HG03139 (cell line): Measurements from ENCODE around the gene RGS6.

Experiments
- ATAC-seq: cut with Tn5 transposase; IDR thresholded peaks from one replicate; pipeline ENCODE4 v1.9.1; 2021; ENCODE audit not compliant: unreplicated experiment

RGS6 gene

DNA sequence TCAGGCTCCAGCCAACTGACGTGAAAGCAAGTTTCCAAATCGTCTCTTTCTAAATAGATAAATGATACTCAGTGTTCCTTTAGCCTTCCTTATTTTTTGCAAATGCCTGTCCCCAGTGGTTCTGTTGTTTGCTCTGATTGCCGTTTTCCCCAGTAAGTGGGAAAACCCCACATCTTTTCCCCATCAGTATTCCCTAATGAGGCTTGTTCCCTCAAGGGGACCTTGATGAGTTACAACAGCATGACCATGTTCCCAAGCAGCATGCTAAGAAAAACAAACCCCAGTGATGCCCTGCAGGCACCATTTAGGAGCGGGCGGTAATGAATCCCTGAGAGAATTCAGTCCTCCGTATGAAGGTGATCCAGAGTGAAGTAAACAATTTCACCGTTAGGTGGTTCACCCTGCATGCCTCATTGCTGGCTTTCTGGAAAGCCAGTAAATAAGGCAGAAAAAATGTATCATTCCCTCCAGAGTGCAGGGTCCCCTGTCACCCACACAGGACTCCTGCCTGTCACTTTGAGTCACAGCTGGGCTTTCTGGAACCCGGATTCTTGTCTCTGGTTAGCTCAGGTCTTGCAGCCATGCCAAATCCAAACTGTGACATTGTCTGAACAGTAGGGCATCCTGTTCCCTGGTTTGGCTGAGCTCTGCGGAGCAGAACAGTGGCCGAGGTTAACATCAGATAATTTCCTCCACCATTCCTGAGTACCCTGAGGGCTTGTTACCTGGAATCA, 222.6 kb downstream of the RGS6 start:
- ATAC-seq, result no peak

DNA sequence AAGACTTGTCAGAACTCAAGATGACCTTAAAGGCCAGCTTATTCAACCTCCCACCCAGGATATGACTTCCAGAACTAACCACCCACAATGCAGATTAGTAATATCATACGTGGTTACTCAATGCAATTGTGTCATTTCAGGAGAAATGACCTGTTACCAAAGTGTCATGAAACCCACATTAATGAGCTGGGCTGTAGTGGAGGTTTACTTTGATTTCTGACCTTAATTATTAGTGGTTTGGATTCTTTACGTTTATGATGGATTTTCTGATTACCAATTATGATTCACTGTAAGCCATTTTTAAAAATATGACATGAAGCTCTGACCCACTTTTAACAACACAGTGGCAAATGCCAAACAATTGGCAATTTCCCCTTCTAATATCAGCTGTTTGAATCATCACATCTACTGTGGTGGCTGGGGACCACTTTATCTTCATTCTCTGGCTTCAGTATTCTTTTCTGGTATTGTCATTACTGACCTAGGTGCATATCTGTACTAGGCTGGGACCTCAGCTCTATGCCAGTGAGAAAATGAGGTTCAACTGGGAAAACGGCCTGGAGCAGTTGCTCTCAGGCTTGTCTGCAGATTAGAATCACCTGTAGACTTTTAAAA, 223.3 kb downstream of the RGS6 start:
- no peak for ATAC-seq

DNA sequence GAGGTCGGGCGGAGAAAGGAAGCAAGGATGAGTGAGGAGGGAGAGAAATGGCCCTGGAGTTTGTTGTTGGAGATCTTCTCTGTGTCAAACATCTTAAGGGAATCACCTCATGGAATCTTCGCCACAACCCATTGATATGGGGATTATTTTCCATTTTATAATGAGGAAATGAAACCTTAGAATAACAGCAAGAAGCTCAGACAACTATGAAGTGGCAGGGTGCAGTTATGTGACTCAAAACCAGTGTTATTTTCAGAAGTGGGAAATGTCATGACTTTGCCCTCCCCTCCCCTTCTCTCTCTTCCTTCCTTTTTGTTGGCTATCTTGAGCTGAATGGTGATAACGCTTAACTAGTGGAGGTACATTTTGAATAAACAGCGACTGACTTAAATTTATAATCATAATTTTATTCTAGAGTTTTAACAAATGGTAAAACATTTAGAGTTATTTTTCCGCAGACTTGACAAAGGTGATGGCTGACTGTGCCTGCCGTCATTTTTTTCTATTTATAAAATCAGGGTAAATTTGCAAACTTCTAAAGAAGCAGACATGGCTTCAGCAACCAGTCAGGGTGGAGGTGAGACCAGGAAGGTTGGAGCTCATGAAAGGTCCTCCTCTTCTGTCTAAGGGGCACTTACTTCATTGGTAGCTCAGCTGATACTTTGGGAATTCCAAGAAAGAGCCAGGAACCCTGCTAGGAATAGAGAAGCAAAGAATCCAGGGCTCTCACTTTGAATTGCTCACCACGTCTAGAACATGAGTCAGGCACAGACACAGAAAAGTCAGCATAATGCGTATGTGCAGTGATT, 232.4 kb downstream of the RGS6 start:
- ATAC-seq, result no peak

- ATAC-seq, result no peak
These were observed 233.0 kb downstream of the RGS6 start for GRCh38 chr14:72165229-72165698.

GRCh38 chr14:72169521-72169920, 237.3 kb downstream of the RGS6 start:
- no peak for ATAC-seq

DNA sequence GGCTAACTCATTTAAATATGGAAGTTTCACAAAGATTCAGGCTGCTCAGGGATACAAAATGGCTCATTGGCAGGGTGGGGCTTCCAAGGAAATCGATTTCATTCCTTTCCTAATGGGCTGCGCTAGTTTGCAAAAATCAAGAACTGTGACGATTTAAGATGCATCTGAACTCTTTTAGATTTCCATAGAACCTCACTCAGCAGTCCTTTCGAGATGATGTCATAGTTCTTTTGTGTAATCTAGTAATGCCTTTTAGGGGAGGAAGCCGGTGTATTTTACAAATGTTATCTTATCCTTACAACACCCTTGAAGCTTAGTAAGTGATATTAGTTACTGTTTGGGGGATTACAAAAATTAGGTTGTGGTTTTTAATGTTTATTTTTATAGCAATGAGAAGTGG, 239.8 kb downstream of the RGS6 start:
- no peak for ATAC-seq

DNA sequence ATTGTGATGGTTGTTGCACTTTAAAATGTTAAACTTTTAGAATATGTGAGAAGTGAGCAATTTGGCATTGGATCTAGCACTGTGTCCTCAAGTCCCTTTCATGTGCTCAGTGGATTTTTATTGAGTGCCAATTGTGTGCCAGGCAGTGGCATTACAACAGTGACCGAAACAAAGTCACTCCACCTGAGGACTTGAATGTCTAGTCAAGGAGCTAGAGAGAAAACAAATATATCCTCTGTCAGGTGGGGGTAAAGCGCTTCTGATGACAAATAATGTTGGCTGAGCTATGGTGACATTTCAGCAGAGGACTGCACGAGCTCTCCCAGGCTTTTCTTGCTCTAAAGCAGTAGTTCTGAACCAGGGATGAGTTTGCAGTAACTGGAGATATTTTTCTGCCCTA, 240.4 kb downstream of the RGS6 start:
- ATAC-seq, result no peak

- no peak for ATAC-seq
These were observed 240.9 kb downstream of the RGS6 start for GRCh38 chr14:72173038-72173720.

GRCh38 chr14:72177251-72177650, 245.0 kb downstream of the RGS6 start:
- ATAC-seq, result no peak

DNA sequence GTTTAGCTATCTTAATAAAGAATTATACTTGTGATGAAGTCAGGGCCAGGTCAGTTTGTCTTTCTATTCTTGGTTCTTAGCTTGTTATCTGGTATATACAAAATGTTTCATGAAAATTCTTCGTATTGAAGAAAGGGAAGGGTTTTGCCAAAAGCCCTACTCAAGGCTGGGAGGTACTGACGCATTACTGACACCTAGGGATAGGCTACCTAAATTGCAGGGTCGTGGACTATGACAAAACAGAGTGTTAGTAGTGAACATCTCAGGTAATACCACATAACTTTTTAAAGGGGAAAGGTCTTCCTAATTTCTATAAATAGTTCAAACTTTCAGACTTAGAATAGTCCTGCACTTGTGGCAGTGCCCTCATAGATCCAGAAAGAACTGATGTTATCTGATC, 246.3 kb downstream of the RGS6 start:
- ATAC-seq, result no peak

DNA sequence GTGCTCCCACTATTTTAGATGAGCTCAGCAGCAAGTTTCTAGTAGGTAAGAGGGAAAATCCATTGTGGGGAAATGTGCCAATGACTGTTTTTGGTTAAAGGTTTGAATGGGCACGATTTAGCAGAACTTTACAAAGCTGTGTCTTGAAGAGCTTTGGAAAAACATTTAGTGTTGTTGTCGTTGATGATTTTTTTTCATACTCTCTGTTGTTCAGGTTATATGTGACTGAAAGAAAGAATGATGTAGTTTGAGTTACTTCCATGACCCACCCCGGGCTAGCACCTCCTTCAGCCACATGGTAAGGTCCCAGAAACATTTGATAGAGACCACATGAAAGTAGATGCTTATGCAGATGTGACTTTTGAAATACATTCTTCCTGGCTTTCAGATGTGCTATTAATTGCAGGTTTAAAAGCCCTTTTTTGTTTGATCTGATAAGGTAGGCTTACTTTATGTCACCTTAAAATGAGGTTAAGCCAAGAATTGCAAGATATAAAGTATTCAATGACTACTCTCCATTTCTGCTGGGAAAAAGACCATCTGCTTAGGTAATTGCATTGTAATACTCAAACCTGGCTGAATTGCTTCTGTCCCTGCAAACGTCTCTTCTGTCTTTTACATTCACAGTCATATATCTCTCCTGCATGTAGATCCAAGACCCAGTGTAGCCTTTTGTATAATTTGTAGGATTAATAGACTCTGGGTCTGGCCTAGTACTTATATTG, 250.6 kb downstream of the RGS6 start:
- ATAC-seq, result no peak

GRCh38 chr14:72183631-72184030, 251.4 kb downstream of the RGS6 start:
- no peak for ATAC-seq

DNA sequence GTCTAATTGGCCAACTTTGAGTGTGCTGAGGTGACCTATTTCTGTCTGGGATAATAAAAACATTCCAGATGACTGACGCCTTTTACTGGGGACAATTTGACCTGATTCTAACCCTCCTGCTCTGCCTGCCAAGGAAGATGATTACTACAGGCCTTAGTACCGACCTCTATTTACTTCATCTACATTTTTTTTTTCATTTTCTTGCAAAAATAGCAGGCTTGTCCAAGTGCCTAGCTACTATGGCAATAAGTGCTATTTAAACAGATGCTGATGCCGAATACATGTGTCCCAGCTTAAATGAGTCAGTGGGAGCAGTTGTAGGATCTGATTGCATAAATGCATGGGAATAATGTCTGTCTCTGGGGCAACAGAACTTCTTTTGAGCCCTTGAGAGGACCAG, 254.3 kb downstream of the RGS6 start:
- no peak for ATAC-seq

GRCh38 chr14:72196237-72197015, 264.2 kb downstream of the RGS6 start:
- no peak for ATAC-seq

DNA sequence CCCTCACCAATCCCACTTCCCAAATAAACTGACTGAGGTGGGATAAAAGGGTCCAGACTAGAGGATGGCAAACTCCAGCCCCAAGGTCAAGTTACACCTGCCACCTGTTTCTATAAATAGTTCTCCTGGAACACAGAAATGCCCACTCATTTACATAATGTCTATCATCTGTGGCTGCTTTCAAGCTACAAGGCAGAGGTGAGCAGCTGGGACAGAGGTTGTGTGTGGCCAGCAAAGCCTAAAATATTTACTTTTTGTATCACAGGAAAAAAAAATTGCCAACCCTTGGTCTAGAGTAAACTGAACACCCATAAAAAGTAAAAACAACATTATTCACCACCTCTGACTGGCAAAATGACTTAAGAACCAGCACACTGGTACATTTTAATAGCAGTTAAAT, 269.4 kb downstream of the RGS6 start:
- ATAC-seq, result no peak

- no peak for ATAC-seq
These were observed 281.2 kb downstream of the RGS6 start for GRCh38 chr14:72213424-72213823.

- no peak for ATAC-seq
These were observed 282.9 kb downstream of the RGS6 start for GRCh38 chr14:72215080-72215479.

GRCh38 chr14:72217135-72217534, 284.9 kb downstream of the RGS6 start:
- no peak for ATAC-seq

- no peak for ATAC-seq
These were observed 289.8 kb downstream of the RGS6 start for GRCh38 chr14:72222046-72222445.

GRCh38 chr14:72236629-72237028, 304.4 kb downstream of the RGS6 start:
- ATAC-seq, result no peak
